IPS DF 4.7 (cell line): Measurements from ENCODE around the gene TRPC4AP.

Source experiments
- DNase-seq: peaks from one replicate; pipeline ENCODE4 v3.0.0-alpha.2; 2013; ENCODE audit warnings: low spot score; ENCODE audit errors: extremely low read depth

The TRPC4AP gene

GRCh38 chr20:35002426-35003210, 90.0 kb downstream of the TRPC4AP start:
- no peak for DNase-seq

DNA sequence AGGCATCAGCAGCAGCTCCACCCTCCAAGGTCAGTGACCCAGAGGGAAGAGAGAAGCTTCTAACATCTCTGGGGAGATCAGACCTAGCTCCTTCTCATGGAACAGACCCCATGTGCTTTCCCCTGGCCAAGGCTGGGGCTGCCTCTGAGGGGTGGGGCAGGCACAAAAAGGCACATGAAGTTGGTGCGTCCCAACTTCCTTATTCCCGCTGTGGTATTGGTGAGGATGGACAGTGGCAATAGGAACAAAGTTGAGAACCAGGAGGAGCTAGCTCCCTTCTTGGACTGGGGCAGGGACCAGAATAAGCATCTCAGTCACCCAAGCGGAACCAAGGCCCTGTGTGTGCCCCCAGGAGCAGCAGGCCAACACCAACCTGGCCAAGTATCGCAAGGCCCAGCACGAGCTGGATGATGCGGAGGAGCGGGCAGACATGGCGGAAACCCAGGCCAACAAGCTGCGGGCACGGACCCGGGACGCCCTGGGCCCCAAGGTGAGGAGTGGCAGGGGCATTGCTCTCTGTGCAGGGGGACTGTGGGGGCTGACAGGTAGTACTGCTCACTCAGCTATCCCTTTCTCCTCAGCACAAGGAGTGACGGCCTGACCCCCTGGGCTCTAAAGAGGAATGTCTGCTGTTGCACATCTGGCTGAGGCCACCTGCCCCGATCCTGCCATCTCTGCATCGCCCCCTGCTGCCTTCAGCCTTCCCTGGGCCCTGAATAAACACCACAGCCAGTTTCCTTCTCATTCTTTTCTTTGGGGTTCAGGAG, 90.8 kb downstream of the TRPC4AP start:
- no peak for DNase-seq

- DNase-seq: no peak
Observed at GRCh38 chr20:35000922-35001595, 91.5 kb downstream of the TRPC4AP start.

DNA sequence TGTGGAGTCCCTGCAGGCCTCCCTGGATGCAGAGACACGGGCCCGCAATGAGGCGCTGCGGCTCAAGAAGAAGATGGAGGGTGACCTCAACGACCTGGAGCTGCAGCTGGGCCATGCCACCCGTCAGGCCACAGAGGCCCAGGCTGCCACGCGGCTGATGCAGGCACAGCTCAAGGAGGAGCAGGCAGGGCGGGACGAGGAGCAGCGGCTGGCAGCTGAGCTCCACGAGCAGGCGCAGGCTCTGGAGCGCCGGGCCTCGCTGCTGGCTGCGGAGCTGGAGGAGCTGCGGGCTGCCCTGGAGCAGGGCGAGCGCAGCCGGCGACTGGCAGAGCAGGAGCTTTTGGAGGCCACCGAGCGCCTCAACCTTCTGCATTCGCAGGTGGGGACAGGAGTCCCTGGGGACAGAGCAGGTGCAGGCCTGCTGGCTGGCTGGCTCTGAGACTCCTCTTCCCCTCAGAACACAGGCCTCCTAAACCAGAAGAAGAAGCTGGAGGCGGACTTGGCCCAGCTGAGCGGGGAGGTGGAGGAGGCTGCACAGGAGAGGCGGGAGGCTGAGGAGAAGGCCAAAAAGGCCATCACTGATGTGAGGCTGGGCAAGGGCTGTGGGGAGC, 92.2 kb downstream of the TRPC4AP start:
- no peak for DNase-seq

DNA sequence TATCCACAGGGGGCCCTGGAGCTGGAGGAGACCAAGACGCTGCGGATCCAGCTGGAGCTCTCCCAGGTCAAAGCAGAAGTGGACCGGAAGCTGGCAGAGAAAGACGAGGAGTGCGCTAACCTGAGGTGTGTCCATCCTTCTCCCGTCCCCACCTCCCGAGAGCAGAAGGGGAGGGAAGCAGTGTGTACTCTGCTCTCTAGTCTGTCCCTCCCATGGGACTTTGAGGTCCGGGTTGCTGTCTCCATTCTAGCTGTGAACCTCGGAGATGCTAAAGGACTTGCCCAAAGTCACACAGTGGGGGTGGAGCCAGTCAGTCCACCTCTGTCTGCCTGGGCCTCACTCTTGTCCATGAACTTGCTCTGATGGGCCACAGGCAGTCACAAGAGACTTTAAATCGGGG, 92.8 kb downstream of the TRPC4AP start:
- DNase-seq: no peak

- no peak for DNase-seq
Observed at GRCh38 chr20:34999021-34999451, 93.6 kb downstream of the TRPC4AP start.

DNA sequence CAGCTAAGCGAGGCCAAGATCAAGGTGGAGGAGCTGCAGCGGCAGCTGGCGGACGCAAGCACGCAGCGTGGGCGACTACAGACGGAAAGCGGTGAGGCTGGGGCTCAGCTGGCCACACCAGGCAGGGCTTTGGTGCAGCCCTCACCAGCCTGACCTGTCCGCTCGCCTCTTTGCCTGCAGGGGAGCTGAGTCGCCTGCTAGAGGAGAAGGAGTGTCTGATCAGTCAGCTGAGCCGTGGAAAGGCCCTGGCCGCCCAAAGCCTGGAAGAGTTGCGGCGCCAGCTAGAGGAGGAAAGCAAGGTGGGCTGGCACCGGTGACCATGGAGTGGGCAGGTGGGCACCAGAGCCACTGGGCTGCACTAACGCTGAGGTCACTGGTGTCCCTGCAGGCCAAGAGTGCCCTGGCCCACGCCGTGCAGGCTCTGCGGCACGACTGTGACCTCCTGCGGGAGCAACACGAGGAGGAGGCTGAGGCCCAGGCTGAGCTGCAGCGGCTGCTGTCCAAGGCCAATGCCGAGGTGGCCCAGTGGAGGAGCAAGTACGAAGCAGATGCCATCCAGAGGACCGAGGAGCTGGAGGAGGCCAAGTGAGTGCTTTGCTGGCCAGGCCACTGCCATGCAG, 94.2 kb downstream of the TRPC4AP start:
- no peak for DNase-seq

GRCh38 chr20:34997774-34998173, 94.8 kb downstream of the TRPC4AP start:
- no peak for DNase-seq

- no peak for DNase-seq
Observed at GRCh38 chr20:34997131-34997561, 95.5 kb downstream of the TRPC4AP start.

- DNase-seq: no peak
Observed at GRCh38 chr20:34996243-34997028, 96.2 kb downstream of the TRPC4AP start.

GRCh38 chr20:34995696-34996095, 96.9 kb downstream of the TRPC4AP start:
- no peak for DNase-seq

GRCh38 chr20:34995192-34995591, 97.4 kb downstream of the TRPC4AP start:
- DNase-seq: no peak

DNA sequence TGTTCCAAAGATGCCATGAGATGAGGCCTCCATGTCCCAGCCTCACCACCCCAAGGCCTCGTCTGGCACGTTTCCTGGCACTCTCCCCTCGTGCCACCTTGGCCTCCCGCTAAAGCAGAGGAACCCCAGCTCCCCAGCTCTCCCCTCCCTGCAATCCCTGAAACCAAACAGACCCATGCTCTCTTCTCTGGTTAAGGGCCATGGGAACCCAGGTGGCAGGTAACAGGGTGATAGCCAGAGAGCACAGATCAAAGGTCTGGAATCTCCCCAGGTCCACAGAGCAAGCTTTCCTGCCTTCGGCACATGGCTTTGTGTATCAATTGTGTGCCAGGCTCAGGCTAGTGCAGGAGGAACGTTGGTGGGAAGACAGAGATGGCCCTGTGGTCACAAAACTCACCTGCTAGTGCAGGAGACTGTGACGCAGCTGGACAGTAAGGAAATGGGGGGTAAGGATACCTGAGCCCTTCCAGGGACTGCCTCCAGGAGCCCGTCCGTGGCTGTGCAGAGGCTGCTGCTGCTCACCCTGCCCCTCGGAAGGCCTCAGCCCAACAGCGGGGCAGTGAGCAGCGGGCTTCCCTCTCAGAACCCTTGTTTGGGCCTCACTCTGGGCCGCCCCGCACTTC, 98.0 kb downstream of the TRPC4AP start:
- DNase-seq: no peak

GRCh38 chr20:34993941-34994508, 98.6 kb downstream of the TRPC4AP start:
- DNase-seq: no peak

GRCh38 chr20:34992751-34993417, 99.7 kb downstream of the TRPC4AP start:
- no peak for DNase-seq

GRCh38 chr20:34990661-34991214, 101.9 kb downstream of the TRPC4AP start:
- no peak for DNase-seq

DNA sequence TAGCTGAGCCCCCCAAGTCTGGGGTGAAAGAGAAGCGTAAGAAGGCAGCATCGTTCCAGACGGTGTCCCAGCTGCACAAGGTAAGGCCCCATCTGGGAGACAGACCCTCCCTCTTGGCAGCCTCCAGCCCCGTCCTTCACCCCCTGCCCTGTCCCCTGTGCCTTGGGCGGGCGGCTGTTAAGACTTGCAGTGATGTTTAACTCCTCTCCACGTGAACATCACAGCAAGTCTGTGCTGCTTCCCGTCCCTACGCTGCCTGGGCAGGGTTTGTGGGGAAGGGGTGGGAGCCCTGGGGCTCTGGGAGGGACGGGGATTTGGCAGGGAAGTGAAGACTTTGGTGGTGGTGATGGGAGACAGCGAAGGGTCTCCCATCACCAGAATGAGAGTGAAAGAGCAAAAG, 102.4 kb downstream of the TRPC4AP start:
- no peak for DNase-seq

GRCh38 chr20:34989670-34990069, 102.9 kb downstream of the TRPC4AP start:
- DNase-seq: no peak

GRCh38 chr20:34989118-34989517, 103.5 kb downstream of the TRPC4AP start:
- no peak for DNase-seq
